TTC549 (cell line): ENCODE measurements around the gene OR2V1.
"Not testable (repeated sequence)": the region's sequence is repeated elsewhere in the genome, so short reads cannot be mapped to it uniquely, and the experiment has no call there.

Experiments
- FAIRE-seq: peaks from 2 replicates; lab custom pipeline; 2012; peaks lifted over from hg19 to GRCh38; lab: Jason Lieb, UNC

The OR2V1 gene

DNA sequence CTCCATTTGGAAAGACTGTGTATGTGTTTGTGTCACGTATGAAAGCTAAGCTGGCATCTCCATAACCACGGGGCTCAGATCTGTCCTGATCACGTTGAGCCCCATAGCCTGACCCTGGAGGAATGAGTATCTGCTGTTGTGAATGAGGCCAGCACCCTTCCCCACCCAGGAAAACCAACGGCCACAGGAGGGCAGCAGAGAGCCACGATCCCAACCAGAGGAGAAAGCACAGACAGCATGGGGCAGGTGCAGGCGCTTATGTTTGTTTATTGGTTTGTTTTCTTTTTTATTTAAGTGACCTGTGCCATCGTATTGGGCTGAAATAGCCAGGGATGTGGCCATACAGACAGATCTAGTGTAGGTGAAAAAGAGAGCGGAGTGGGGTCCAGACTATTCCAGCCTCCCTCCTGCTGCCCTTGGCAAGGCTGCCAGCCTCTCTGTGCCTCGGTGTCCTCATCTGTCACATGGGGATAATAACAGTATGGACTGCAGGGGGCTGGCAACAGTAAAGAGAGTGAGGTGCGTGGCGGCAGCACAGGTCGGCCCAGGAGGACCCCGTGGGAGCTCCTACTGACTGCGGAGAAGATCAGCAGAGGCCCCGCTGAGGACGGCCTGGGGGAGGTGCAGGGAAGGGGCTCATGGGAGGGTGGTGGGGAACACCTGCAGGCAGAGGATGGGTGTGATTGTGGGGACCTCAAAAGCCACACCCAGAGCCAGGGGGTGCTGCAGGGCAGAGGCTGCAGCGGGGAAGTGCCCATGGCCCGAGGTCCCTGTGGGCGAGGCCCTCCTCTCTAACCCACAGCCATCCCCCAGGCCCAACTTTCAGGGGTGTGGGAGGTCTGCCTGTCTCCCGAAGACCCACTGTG is 28.6 kb upstream of the OR2V1 start:
- FAIRE-seq = no peak

DNA sequence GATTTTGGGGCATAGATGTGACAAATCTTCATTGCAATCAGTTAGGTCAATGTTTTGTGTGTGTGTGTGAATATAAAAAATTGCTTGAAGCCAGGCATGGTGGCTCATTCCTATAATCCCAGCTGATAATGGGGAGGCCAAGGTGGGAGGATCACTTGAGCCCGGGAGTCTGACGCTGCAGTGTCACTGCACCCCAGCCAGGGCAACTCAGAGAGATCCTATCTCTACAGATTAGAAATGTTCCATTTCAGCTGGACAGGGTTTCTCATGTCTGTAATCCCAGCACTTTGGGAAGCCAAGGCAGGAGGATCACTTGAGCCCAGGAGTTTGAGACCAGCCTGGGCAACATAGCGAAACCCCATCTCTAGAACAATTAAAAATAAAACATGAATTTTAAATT is 27.9 kb upstream of the OR2V1 start:
- no peak for FAIRE-seq

DNA sequence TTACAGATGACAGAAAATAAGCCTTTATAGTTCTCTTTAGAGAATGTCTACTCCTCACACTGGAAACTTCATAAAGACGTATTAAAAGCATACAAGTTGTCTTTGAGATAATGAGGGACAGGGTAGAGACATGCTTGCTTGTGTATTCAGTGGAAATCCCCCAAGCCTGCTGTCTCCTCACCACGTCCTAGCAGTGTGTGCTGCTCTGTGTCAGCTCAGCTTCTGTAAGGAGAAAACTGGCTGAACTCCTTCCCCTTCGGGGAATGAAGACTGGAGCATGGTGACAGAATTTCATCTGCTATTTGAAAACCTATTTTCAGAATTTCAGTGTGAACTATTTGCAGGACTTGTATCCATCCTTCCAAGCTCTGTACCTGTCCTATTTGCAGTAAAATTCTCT is 25.8 kb upstream of the OR2V1 start:
- no peak for FAIRE-seq

DNA sequence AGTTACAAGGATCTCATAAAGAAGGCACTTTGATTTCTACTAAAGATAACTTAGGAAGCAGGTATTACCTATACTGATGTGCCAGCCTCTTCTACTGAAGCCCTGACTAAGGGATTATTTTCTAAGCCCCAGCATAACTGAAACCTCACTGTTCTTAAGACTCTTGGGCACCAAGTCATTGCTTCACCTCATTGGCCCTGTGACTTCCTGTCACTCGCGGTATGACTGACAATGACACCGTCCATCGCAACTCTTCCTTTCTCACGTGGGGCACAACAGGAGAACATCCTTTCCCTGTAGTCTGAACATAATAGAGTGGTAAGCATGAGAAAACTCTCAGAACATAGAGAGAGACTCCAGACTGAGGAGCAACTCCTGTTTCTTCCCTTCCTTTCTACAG is 22.8 kb upstream of the OR2V1 start:
- FAIRE-seq = no peak

GRCh38 chr5:181152406-181152805 is 21.4 kb upstream of the OR2V1 start:
- no peak for FAIRE-seq

- FAIRE-seq = no peak
Observed at GRCh38 chr5:181151146-181151545, 20.2 kb upstream of the OR2V1 start.

GRCh38 chr5:181149806-181150733 is 19.1 kb upstream of the OR2V1 start:
- no peak for FAIRE-seq

DNA sequence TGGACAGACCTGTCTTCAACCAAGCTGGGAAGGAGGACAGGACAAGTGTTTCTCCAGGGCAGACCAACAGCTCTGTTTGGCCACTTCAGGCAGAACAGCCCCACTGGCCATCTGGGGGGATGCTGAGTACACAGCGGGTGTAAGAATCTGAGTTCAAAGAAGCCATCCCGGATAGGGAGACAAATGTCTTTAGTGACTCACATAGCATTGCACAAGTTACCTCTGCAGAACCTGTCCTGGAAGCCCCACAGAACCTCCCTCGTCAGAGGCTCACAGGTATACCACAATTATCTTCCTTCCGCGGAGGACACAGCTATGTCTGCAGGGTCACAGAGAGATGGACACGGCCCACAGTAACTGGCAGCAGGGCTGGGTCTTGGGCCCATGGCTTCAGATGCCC is 18.4 kb upstream of the OR2V1 start:
- FAIRE-seq = no peak

GRCh38 chr5:181146927-181147636 is 16.1 kb upstream of the OR2V1 start, which contains the start of gene OR2V2:
Gene OR2V2 (plus strand): TSS chr5:181147586. CDS start chr5:181154943, 7,357 bp downstream.
- FAIRE-seq = not testable (repeated sequence)

- FAIRE-seq = no peak
Observed at GRCh38 chr5:181145133-181145532, 14.2 kb upstream of the OR2V1 start.

DNA sequence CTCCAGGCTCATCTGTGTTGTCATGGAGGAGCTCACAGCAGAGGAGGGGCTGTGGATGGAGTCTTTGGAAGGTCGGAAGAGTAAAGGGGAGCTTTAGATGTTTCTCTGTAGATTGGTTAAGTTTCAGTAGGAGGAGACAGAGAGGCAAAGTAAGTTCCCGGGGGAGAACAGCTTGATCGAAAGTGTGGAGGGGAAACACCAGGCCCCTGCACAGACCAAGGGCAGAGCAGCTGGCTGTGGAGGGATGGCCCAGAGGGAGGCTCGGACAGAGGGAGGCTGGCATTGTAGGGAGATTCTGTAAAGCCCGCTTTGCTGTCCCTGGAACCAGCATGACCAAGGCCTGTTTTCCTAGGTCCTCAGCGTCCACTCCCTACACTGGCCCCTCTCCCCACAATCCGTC is 11.1 kb upstream of the OR2V1 start:
- FAIRE-seq = no peak

GRCh38 chr5:181140766-181141165 is 9.8 kb upstream of the OR2V1 start:
- no peak for FAIRE-seq

DNA sequence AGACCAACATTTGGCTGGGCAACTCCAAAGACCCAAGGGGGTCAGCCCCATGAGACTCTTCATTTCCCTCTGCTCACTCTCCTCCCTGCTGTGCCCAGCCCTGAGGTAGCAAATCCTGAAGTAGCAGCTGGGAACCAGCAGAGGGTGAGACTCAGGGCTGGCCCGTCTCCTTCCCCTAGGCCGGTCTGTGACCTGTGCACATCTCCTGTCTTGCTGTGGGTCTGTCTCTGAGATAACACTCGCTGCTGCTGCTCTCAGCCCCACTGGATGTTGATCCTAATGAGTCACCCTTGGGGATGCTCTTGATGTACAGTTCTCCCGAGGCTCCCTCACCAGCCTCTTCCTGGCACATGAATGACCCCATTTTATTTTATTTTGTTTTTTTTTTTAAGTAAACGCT is 7.3 kb upstream of the OR2V1 start:
- FAIRE-seq = no peak

- FAIRE-seq = no peak
Observed at GRCh38 chr5:181136361-181136955, 5.5 kb upstream of the OR2V1 start.

GRCh38 chr5:181134259-181134658 is 3.3 kb upstream of the OR2V1 start:
- FAIRE-seq = no peak

GRCh38 chr5:181133610-181134231 is 2.8 kb upstream of the OR2V1 start:
- FAIRE-seq = no peak

- FAIRE-seq = no peak
Observed at GRCh38 chr5:181133083-181133482, 2.1 kb upstream of the OR2V1 start.

DNA sequence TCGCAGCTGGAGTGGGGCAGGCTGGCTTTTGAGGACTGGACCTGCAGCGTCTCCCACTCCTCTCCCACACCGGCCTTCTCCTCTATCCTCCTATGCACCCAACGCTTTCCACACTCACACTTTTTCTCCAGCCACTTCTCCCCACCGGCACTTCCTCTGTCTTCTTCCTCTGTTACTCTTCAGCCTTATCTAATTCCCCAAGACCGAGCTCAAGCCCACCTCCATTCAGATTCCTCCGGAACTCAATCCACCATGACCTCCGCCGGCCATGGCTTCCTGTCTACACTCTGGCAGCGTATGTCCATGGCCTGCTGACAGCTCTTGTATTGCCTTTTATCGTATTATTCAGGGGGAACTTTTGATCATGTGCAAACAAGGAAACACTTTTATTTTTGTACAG is 545 bp upstream of the OR2V1 start:
- FAIRE-seq = no peak

GRCh38 chr5:181130081-181130480 is 888 bp downstream of the OR2V1 start:
- FAIRE-seq = not testable (repeated sequence)

DNA sequence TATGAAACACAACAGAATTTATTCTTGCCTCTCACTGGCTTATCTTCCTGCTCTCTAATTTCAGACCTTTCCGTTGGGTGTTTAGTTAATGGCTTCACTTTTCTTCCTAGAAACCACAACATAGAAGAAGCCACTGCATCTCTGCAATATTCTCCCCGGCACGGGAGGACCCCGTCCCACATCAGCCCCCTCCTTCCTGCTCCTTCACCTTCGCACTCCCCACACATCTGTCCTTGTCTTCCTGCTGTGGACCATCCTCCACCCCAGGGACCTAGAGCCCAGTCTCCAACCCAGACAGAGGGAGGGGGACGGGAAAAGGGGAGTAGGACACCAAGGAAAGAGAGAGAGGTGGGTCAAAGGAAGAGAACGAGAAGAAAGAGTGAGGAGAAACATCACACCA is 1.4 kb downstream of the OR2V1 start:
- no peak for FAIRE-seq

DNA sequence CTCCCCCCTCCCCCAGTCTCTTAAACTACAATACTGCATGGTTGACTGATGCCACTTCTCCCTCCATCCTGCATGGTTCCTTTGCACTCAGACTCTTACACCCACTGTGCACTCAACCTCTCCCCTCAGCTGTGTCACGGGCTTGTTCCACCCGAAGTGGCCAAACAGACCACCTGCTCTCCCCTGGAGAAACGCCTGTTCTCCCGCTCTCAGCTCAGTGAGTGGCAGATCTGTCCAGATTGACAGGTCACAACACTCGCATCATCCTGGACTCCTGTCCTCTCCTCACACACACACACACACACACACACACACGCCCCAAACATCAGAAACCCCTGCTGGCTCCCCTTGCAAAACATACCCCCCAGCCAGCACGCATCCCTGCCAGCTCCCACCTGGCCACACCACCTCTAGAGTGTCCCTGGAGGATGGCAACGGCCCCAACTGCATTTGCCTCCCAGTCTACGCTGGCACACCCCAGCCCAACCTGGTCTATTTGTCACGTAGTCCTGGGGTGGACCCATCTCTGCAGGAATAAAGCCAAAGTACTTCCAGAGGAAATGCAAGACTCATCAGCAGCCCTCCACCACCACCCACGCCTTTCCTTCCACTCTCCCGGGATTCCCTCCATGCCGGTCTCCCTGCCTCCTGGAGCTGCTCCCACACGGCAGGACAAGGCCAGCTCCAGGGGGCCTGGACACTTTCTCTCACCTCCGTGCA is 2.9 kb downstream of the OR2V1 start:
- FAIRE-seq = no peak
